Muscle layer of duodenum (tissue), 2 donors: ENCODE measurements around the gene LIN7A.

Experiments
- H3K27ac ChIP-seq: one replicate; pipeline ENCODE4 v1.7.0; 2013; ENCODE audit warnings: mild to moderate bottlenecking, low read length
- H3K27me3 ChIP-seq: one replicate; pipeline ENCODE4 v1.7.0; 2013; ENCODE audit warnings: low read depth, mild to moderate bottlenecking, control low read depth, low read length
- H3K36me3 ChIP-seq, 2 donors: one replicate each; pipeline ENCODE4 v1.7.0; 2013; ENCODE audit warnings: low read length in 2 of 2, control low read depth in 1 of 2, mild to moderate bottlenecking in 1 of 2; ENCODE audit not compliant: insufficient read depth in 2 of 2, control insufficient read depth in 1 of 2
- H3K4me1 ChIP-seq, 2 donors: one replicate each; pipeline ENCODE4 v1.7.0; 2013; ENCODE audit warnings: low read length in 2 of 2, mild to moderate bottlenecking in 2 of 2, control low read depth in 1 of 2, moderate library complexity in 1 of 2; ENCODE audit not compliant: insufficient read depth in 2 of 2, control insufficient read depth in 1 of 2
- H3K4me3 ChIP-seq, 2 donors: one replicate each; pipeline ENCODE4 v1.7.0; 2013; ENCODE audit warnings: low read length in 2 of 2, low read depth in 1 of 2, mild to moderate bottlenecking in 1 of 2
- H3K9me3 ChIP-seq, 2 donors: one replicate each; pipeline ENCODE4 v1.7.0; 2013; ENCODE audit warnings: low read length in 2 of 2, control low read depth in 1 of 2, mild to moderate bottlenecking in 1 of 2; ENCODE audit not compliant: control insufficient read depth in 1 of 2
- donor health status: healthy.

The LIN7A gene

GRCh38 chr12:80937391-80938238, at the start of gene LIN7A:
TSS of gene LIN7A (minus strand) at chr12:80937934. CDS start at chr12:80937722, 212 bp downstream.
- Histone ChIP-seq H3K4me3 (peak within 1 kb of the TSS; percentile 75 to 85), H3K27ac (peak within 1 kb of the TSS; percentile 36), H3K27me3 (no peaks in the 10 kb centered on the region), H3K4me1 (peaks cover 0 to 8% of the 10 kb centered on the region in 2 donors), H3K9me3 (no peaks in the 10 kb centered on the region), H3K36me3 (no peaks in the 10 kb centered on the region)

- no peaks in the 10 kb centered on the region for H3K27me3 ChIP-seq
- H3K4me1 ChIP-seq = no peaks in the 10 kb centered on the region
- no peak overlapping the region for H3K27ac ChIP-seq
- no peaks in the 10 kb centered on the region for H3K36me3 ChIP-seq
- H3K9me3 ChIP-seq = no peaks in the 10 kb centered on the region
- no peak overlapping the region for H3K4me3 ChIP-seq
Observed at GRCh38 chr12:80986224-80986623, 48.5 kb upstream of the LIN7A start.

GRCh38 chr12:80979816-80980215, 42.1 kb upstream of the LIN7A start:
- no peaks in the 10 kb centered on the region for H3K4me1 ChIP-seq
- no peaks in the 10 kb centered on the region for H3K36me3 ChIP-seq
- no peak overlapping the region for H3K27ac ChIP-seq
- H3K9me3 ChIP-seq = no peaks in the 10 kb centered on the region
- no peaks in the 10 kb centered on the region for H3K27me3 ChIP-seq
- no peak overlapping the region for H3K4me3 ChIP-seq

DNA sequence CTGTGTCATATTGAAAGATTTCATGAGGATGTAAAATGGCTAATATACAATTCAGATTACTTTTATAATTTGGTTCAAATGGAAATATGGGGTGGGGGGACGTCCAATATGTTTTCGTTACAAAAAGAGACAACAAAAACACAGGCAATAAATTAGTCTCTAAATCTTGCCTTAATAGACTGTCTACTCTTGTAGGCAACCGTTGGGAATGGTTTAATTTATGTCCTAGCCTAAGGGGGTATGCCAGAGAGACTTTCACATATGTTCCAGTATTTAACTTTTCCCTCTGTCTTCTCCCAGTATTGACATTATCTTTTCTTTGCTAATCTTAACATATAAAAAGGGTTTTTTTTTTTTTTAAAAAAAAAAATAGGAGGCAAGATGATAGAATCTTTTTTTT, 41.5 kb upstream of the LIN7A start:
- H3K9me3 ChIP-seq = no peaks in the 10 kb centered on the region
- no peak overlapping the region for H3K27ac ChIP-seq
- H3K4me3 ChIP-seq = no peak overlapping the region
- no peaks in the 10 kb centered on the region for H3K27me3 ChIP-seq
- H3K4me1 ChIP-seq = no peaks in the 10 kb centered on the region
- H3K36me3 ChIP-seq = no peaks in the 10 kb centered on the region

- H3K4me1 ChIP-seq = no peaks in the 10 kb centered on the region
- H3K27ac ChIP-seq = no peak overlapping the region
- H3K27me3 ChIP-seq = no peaks in the 10 kb centered on the region
- H3K9me3 ChIP-seq = no peaks in the 10 kb centered on the region
- H3K36me3 ChIP-seq = no peaks in the 10 kb centered on the region
- H3K4me3 ChIP-seq = no peak overlapping the region
Observed at GRCh38 chr12:80977346-80977745, 39.6 kb upstream of the LIN7A start.

DNA sequence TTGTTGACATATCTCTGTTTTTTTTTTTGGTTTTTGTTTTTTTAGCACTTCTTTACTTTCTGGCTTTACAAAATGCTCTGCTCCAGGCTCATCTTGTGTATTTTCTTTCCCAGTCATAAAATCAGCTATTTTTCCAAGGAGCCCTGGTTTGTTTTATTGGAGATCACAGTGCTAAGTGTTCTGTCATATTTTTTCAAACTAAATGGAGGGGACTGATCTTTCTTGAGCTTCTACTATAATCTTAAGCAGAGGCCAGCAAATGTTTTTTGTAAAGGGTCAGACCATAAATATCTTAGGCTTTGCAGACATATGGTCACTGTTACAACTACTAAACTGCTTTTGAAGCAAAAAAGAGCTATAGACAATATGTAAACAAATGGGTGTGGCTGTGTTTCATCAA, 30.6 kb upstream of the LIN7A start:
- no peak overlapping the region for H3K27ac ChIP-seq

GRCh38 chr12:80967565-80967964, 29.8 kb upstream of the LIN7A start:
- Histone ChIP-seq H3K4me1 (no peaks in the 10 kb centered on the region), H3K27ac (no peak overlapping the region), H3K4me3 (no peak overlapping the region), H3K27me3 (no peaks in the 10 kb centered on the region), H3K36me3 (no peaks in the 10 kb centered on the region), H3K9me3 (no peaks in the 10 kb centered on the region)

More for the DNA sequence above, 30.6 kb upstream of the LIN7A start:
- Histone ChIP-seq H3K36me3 (no peaks in the 10 kb centered on the region), H3K4me1 (no peaks in the 10 kb centered on the region), H3K27me3 (no peaks in the 10 kb centered on the region), H3K4me3 (no peak overlapping the region), H3K9me3 (no peaks in the 10 kb centered on the region)

- H3K27ac ChIP-seq = no peak overlapping the region
- H3K9me3 ChIP-seq = no peaks in the 10 kb centered on the region
- no peaks in the 10 kb centered on the region for H3K36me3 ChIP-seq
- no peaks in the 10 kb centered on the region for H3K4me1 ChIP-seq
- no peaks in the 10 kb centered on the region for H3K27me3 ChIP-seq
- no peak overlapping the region for H3K4me3 ChIP-seq
Observed at GRCh38 chr12:80966001-80966400, 28.3 kb upstream of the LIN7A start.

- no peak overlapping the region for H3K27ac ChIP-seq
- H3K4me1 ChIP-seq = no peaks in the 10 kb centered on the region
- no peaks in the 10 kb centered on the region for H3K9me3 ChIP-seq
- no peaks in the 10 kb centered on the region for H3K27me3 ChIP-seq
- no peak overlapping the region for H3K4me3 ChIP-seq
- H3K36me3 ChIP-seq = no peaks in the 10 kb centered on the region
Observed at GRCh38 chr12:80958162-80958561, 20.4 kb upstream of the LIN7A start.

DNA sequence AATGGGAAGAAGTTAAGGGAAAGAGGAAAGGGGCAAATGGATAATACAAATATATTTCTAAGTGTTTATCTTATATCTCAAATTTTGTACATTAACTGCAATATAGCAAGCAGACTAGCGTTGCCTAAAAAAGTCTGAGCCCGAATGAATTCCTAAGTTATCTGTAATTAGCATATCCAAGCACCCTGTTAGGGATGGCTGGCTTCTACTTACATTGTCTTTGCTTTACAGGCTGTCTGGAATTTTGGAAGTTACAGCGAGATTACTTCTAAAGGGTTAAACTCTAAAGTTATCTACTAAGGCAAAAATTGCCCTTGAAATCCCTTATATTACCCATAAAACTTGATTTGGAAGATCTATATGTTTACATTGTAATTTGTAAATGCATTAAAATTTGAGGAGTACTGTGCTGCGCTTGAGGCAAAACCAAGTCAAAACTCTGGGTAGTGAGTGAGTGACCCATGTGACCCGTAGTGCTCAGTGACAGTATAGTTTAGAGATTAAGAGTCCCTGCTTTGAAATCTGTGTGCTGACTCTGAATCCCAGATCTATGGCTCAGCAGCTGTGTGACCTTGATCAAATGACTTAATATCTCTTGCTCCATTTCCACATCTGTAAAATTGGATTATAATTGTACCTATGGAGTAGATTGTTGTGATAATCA, 17.3 kb upstream of the LIN7A start:
- Histone ChIP-seq H3K4me3 (no peak overlapping the region), H3K9me3 (no peaks in the 10 kb centered on the region), H3K27me3 (no peaks in the 10 kb centered on the region), H3K36me3 (no peaks in the 10 kb centered on the region), H3K27ac (no peak overlapping the region), H3K4me1 (no peaks in the 10 kb centered on the region)

DNA sequence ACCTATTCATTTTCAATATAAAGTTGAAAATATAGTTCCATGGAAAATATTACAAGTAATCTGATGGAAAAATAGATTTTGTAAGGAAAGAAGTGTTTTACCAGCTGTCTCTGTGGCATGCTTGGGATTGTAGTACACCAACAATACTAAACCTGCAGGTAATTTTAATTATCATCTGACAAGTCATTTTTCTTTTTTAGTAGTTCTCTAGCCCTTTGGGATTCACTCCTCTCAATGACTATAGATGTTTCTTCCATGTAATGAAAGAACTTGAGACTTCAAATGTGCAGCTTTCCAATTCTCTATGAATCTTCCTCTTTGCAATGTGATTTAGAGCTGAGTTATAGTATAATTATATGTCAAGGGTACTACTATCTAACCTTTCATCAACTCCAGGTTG, 14.7 kb upstream of the LIN7A start:
- Histone ChIP-seq H3K4me3 (no peak overlapping the region), H3K27ac (no peak overlapping the region), H3K4me1 (no peaks in the 10 kb centered on the region), H3K27me3 (no peaks in the 10 kb centered on the region), H3K9me3 (no peaks in the 10 kb centered on the region), H3K36me3 (no peaks in the 10 kb centered on the region)
